ENCODE results near the gene CCDC170.

The CCDC170 gene

GRCh38 chr6:151661928-151662327 lies 168.1 kb downstream of the CCDC170 start:
- no peak for DNase-seq

GRCh38 chr6:151663559-151663958 lies 169.7 kb downstream of the CCDC170 start:
- no peak for DNase-seq

GRCh38 chr6:151664390-151664789 lies 170.6 kb downstream of the CCDC170 start:
- no peak for DNase-seq

- DNase-seq: no peak
Measured at GRCh38 chr6:151665329-151665728, 171.5 kb downstream of the CCDC170 start.

GRCh38 chr6:151666526-151666925 lies 172.7 kb downstream of the CCDC170 start:
- DNase-seq: no peak

GRCh38 chr6:151669208-151669560 lies 175.4 kb downstream of the CCDC170 start:
- no peak for DNase-seq

GRCh38 chr6:151670116-151670515 lies 176.3 kb downstream of the CCDC170 start:
- no peak for DNase-seq

Measured in DMS153 (cell line).